Neuronal stem cell (in vitro differentiated cells): Measurements from ENCODE around the gene SHANK3.
A peak's percentile ranks its signal among the peaks of the same experiment; 100 is the strongest.

Experiments used
- DNase-seq: peaks from one replicate; pipeline ENCODE4 v3.0.0-alpha.2; 2013; ENCODE audit warnings: low spot score
- H2AFZ ChIP-seq: one replicate; pipeline ENCODE4 v1.6.1; 2013; ENCODE audit warnings: mild to moderate bottlenecking, low read length, inconsistent platforms
- H2AK5ac ChIP-seq: 2 replicates; pipeline ENCODE4 v1.6.1; 2013; ENCODE audit warnings: low read depth, mild to moderate bottlenecking, inconsistent platforms, low read length, moderate library complexity, mixed read lengths
- H2BK120ac ChIP-seq: 2 replicates; pipeline ENCODE4 v1.6.1; 2013; ENCODE audit warnings: low read depth, mild to moderate bottlenecking, inconsistent platforms, low read length, moderate library complexity, mixed read lengths
- H2BK12ac ChIP-seq: one replicate; pipeline ENCODE4 v1.6.1; 2013; ENCODE audit warnings: low read length, inconsistent platforms
- H2BK15ac ChIP-seq: 2 replicates; pipeline ENCODE4 v1.6.1; 2013; ENCODE audit warnings: mild to moderate bottlenecking, low read length, inconsistent platforms, mixed read lengths
- H2BK5ac ChIP-seq: one replicate; pipeline ENCODE4 v1.6.1; 2013; ENCODE audit warnings: inconsistent platforms, mild to moderate bottlenecking, low read length, moderate library complexity
- H3K14ac ChIP-seq: one replicate; pipeline ENCODE4 v1.6.1; 2013; ENCODE audit warnings: low read length, inconsistent platforms
- H3K18ac ChIP-seq: 2 replicates; pipeline ENCODE4 v1.6.1; 2013; ENCODE audit warnings: low read length, inconsistent platforms
- H3K23ac ChIP-seq: 2 replicates; pipeline ENCODE4 v1.6.1; 2013; ENCODE audit warnings: low read depth, mild to moderate bottlenecking, mixed read lengths, low read length, inconsistent platforms; ENCODE audit not compliant: poor library complexity
- H3K27ac ChIP-seq: replicated peaks from 3 replicates; pipeline ENCODE4 v1.5.1; 2013; ENCODE audit warnings: low read length, inconsistent platforms
- H3K27me3 ChIP-seq, 3 experiments: 2 replicates each; pipeline ENCODE4 v1.6.1; 2013; ENCODE audit warnings: low read length in 3 of 3, mild to moderate bottlenecking in 2 of 3, inconsistent platforms in 1 of 3, low read depth in 1 of 3, mixed read lengths in 1 of 3, moderate library complexity in 1 of 3; ENCODE audit not compliant: control insufficient read depth in 3 of 3, insufficient read depth in 3 of 3
- H3K36me3 ChIP-seq, 2 donors: replicated peaks in 1 of 2; 2 replicates each; pipeline ENCODE4 v1.6.1; 2013; ENCODE audit warnings: low read length in 2 of 2; ENCODE audit not compliant: control insufficient read depth in 2 of 2, insufficient read depth in 2 of 2
- H3K4ac ChIP-seq: 2 replicates; pipeline ENCODE4 v1.6.1; 2013; ENCODE audit warnings: inconsistent platforms, mild to moderate bottlenecking, low read length, moderate library complexity
- H3K4me1 ChIP-seq, 2 donors: 1 replicate in 1 of 2; 2 replicates in 1 of 2; pipeline ENCODE4 v1.6.1; 2013; ENCODE audit warnings: low read length in 2 of 2, low read depth in 1 of 2; ENCODE audit not compliant: control insufficient read depth in 2 of 2, insufficient read depth in 1 of 2
- H3K4me2 ChIP-seq: one replicate; pipeline ENCODE4 v1.6.1; 2013; ENCODE audit warnings: mild to moderate bottlenecking, low read length, inconsistent platforms; ENCODE audit not compliant: insufficient read depth, poor library complexity, severe bottlenecking
- H3K4me3 ChIP-seq, 2 donors: 2 replicates each; pipeline ENCODE4 v1.5.1; 2013; ENCODE audit warnings: low read length in 2 of 2, mild to moderate bottlenecking in 2 of 2, inconsistent platforms in 1 of 2, moderate library complexity in 1 of 2
- H3K79me1 ChIP-seq: one replicate; pipeline ENCODE4 v1.6.1; 2013; ENCODE audit warnings: low read depth, mild to moderate bottlenecking, inconsistent platforms, low read length, moderate library complexity
- H3K9ac ChIP-seq: one replicate; pipeline ENCODE4 v1.6.1; 2013; ENCODE audit warnings: mild to moderate bottlenecking, low read depth, low read length, inconsistent platforms; ENCODE audit not compliant: poor library complexity
- H3K9me3 ChIP-seq, 2 donors: replicated peaks in 1 of 2; 2 replicates each; pipeline versions ENCODE3 to v1.6.1; 2013; ENCODE audit warnings: low read length in 2 of 2, mild to moderate bottlenecking in 2 of 2, inconsistent platforms in 1 of 2, low read depth in 1 of 2, mixed read lengths in 1 of 2, moderate library complexity in 1 of 2; ENCODE audit not compliant: control insufficient read depth in 2 of 2, insufficient read depth in 1 of 2
- H4K8ac ChIP-seq: one replicate; pipeline ENCODE4 v1.6.1; 2013; ENCODE audit warnings: low read depth, mild to moderate bottlenecking, inconsistent platforms, low read length, moderate library complexity
- H4K91ac ChIP-seq: one replicate; pipeline ENCODE4 v1.6.1; 2013; ENCODE audit warnings: low read length, low read depth, mild to moderate bottlenecking, inconsistent platforms; ENCODE audit not compliant: poor library complexity
- WGBS, 2 donors: extraction: QIAGEN DNeasy Blood & Tissue Kit; methylation state at CpG; one replicate each; pipeline ENCODE4 v1.1.7; 2013; ENCODE audit warnings: missing lambda C conversion rate in 2 of 2, mixed read lengths in 1 of 2; ENCODE audit not compliant: insufficient read length in 2 of 2, insufficient replicate concordance in 1 of 2; ENCODE audit errors: extremely low coverage in 2 of 2; 5-methylcytosine and 5-hydroxymethylcytosine counted together

SHANK3 gene

DNA sequence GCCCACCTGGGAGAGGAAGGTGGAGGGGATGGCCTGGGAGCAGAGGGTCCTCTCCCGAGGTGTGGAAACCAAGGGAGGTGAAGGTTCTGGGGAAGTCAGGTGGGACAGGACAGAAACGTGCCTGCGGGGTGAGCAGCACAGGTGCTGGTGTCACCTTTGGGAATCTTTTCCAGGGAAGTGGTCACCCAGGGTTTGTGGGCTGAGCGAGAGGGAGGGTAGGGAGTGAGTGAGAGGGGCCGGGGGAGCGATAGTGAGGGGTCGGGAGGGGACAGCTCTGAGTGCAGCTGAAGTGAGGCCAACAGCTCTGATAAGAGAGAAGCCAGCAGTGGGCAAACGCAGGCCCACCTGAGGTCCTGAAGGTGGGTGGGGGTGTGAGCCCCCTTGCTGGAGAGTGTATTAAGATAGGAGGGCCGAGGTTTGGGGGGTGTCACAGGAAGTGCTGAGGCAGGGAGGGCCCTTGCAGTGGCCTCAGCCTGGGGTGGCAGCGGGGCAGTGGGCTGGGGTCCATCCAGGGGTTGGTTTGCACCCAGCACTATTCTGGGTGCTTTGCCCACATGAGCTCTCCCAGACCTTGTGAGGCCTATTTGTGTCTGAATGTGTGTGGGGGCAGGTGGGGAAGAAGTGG, 1.6 kb upstream of the SHANK3 start:
- Histone ChIP-seq H2BK12ac (peak overlapping the region; percentile 4), H3K23ac (peak overlapping the region; percentile 34), H3K27ac (no peak overlapping the region), H3K9ac (no peak overlapping the region), H3K4ac (no peak overlapping the region), H4K8ac (no peak overlapping the region), H3K27me3 (peaks cover 0 to 8% (median 0%) of the 10 kb centered on the region in 3 experiments), H3K4me2 (no peak overlapping the region), H3K14ac (no peak overlapping the region), H2AK5ac (peak overlapping the region; percentile 98), H4K91ac (no peak overlapping the region), H3K36me3 (peaks cover 0 to 2% of the 10 kb centered on the region in 2 donors), H3K9me3 (peaks cover 0 to 7% of the 10 kb centered on the region in 2 donors), H3K79me1 (peaks cover 13% of the 10 kb centered on the region), H3K4me1 (peaks cover 12 to 13% of the 10 kb centered on the region in 2 donors), H3K4me3 (no peak overlapping the region), H2AFZ (no peak overlapping the region), H2BK5ac (no peak overlapping the region), H3K18ac (peak overlapping the region; percentile 85), H2BK15ac (peak overlapping the region; percentile 27), H2BK120ac (no peak overlapping the region)
- WGBS, 2 donors = no CpG with 5 or more reads among the region's 10 CpGs
- no peak for DNase-seq

DNA sequence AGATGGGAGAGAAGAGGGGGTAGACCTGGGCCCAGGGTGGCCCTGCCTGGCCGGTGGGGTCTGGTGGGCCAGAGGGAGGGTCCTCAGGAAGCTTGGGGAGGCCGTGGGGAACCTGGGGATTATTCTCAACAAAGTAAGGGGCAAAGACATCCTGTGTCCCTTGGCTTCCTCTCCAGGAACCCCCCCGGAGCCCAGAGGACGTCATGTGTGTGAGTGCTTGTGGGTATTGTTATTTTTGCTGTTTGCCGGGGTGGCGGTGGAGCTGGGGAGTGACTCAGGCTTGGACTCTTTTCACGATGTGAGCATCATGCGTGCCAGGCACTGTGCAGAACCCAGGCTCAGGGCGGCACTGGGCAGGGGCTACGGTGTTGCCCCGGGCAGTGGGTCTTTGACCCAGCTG, 982 bp upstream of the SHANK3 start:
- Histone ChIP-seq H2BK120ac (no peak overlapping the region), H2BK15ac (peak overlapping the region; percentile 53), H2AFZ (no peak overlapping the region), H4K8ac (no peak overlapping the region), H3K36me3 (peaks cover 0 to 2% of the 10 kb centered on the region in 2 donors), H3K4me1 (peaks cover 12 to 14% of the 10 kb centered on the region in 2 donors), H2BK5ac (no peak overlapping the region), H4K91ac (no peak overlapping the region), H3K27ac (no peak overlapping the region), H3K18ac (no peak overlapping the region), H3K79me1 (peaks cover 13% of the 10 kb centered on the region), H3K14ac (no peak overlapping the region), H3K27me3 (peaks cover 0 to 8% (median 0%) of the 10 kb centered on the region in 3 experiments), H3K4ac (no peak overlapping the region), H3K4me2 (no peak overlapping the region), H3K23ac (peak overlapping the region; percentile 31), H2AK5ac (peak overlapping the region; percentile 98), H3K9me3 (peaks cover 0 to 7% of the 10 kb centered on the region in 2 donors), H2BK12ac (no peak overlapping the region), H3K9ac (no peak overlapping the region), H3K4me3 (no peak overlapping the region)
- no CpG with 5 or more reads among the region's 11 CpGs for WGBS, 2 donors
- no peak for DNase-seq

DNA sequence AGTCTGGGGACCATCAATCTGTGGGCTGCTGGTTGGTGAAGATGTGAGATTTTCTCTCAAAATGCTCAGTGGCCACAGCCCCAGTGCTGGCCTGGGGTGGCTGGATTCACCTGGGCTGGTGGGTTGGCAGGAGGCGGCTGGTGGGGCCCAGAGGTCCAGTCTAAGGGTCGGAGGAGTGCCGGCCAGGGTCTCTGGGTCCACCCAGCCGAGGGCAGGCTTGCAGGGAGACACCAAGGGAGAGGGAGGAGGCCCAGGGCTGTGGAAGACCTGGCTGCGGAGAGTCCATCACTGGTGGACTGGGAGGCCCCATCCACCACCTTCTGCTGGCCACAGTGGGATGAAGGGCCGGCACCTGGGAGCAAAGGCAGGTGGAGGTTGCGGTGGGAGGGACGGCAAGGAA, 582 bp upstream of the SHANK3 start:
- no peak overlapping the region for H2BK5ac ChIP-seq
- peak overlapping the region; percentile 98 for H2AK5ac ChIP-seq
- H3K4me2 ChIP-seq = no peak overlapping the region
- peaks cover 0 to 2% of the 10 kb centered on the region in 2 donors for H3K36me3 ChIP-seq
- no peak overlapping the region for H4K91ac ChIP-seq
- no peak overlapping the region for H3K4ac ChIP-seq
- peak overlapping the region; percentile 78 for H3K18ac ChIP-seq
- no peak overlapping the region for H3K14ac ChIP-seq
- H3K4me1 ChIP-seq = peaks cover 12 to 14% of the 10 kb centered on the region in 2 donors
- H3K27me3 ChIP-seq = peaks cover 0 to 8% (median 0%) of the 10 kb centered on the region in 3 experiments
- no CpG with 5 or more reads among the region's 8 CpGs for WGBS, 2 donors
- H4K8ac ChIP-seq = no peak overlapping the region
- H3K79me1 ChIP-seq = peaks cover 13% of the 10 kb centered on the region
- peaks cover 0 to 7% of the 10 kb centered on the region in 2 donors for H3K9me3 ChIP-seq
- H3K27ac ChIP-seq = no peak overlapping the region
- H3K23ac ChIP-seq = no peak overlapping the region
- no peak overlapping the region for H2BK12ac ChIP-seq
- peak overlapping the region; percentile 53 for H2BK15ac ChIP-seq
- no peak overlapping the region for H3K9ac ChIP-seq
- no peak overlapping the region for H2AFZ ChIP-seq
- peak overlapping the region; percentile 49 for H2BK120ac ChIP-seq
- no peak for DNase-seq
- H3K4me3 ChIP-seq = no peak overlapping the region

DNA sequence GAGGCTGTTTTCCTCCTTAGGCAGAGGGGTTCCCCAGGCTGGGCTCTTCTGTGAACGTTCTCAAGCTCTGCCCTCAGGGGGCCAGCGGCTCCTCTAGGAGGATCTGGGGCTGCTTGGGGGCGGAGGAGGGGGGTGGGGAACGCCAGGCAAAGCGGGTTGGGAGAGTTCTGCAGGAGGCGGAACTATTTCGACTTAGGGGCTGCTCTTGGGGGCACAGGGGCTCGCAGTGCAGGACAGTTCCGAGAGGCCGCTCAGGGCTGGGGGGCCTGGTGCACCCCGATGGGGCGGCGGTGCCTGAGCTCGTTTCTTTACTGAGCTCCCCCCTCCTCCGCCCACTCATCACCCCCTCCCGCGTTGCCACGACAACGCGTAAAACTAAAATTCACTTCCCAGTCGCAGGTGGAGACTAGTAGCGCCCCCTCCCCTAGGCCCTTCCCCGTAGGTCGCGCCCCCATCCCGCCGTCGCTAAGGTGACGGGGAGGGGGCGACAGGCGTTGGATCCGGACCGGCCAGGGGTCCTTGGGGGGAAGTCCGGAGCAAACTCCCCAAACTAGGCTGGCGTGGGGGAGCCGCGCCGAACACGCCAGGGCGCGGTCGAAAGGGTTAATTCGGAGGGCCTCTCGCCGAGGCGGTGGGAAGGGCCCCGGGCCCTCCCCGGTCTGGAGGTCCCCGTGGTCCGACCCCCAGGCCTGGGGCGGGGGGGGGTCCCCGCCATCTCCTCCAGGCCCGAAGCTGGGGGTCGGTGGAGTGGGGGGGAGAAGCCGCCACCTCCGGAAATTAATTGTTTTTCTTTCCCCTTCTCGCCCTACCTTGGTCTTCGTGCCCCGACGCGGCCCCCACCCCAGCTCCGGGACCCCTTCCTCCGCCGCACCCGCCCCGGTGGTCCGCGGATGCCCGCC, 857 bp downstream of the SHANK3 start:
- H3K18ac ChIP-seq = peak overlapping the region; percentile 78
- H3K9me3 ChIP-seq = peaks cover 0 to 7% of the 10 kb centered on the region in 2 donors
- peak; percentile 56 for DNase-seq
- H4K8ac ChIP-seq = no peak overlapping the region
- H3K14ac ChIP-seq = peak overlapping the region; percentile 56
- peak overlapping the region; percentile 82 for H2BK5ac ChIP-seq
- H2BK120ac ChIP-seq = no peak overlapping the region
- no peak overlapping the region for H2BK12ac ChIP-seq
- H2BK15ac ChIP-seq = peak overlapping the region; percentile 75
- H3K4ac ChIP-seq = peak overlapping the region; percentile 99
- H3K9ac ChIP-seq = peak overlapping the region; percentile 81
- H2AFZ ChIP-seq = peak overlapping the region; percentile 58
- H3K27ac ChIP-seq = peak overlapping the region; percentile 59
- peaks cover 12 to 14% of the 10 kb centered on the region in 2 donors for H3K4me1 ChIP-seq
- peaks cover 13% of the 10 kb centered on the region for H3K79me1 ChIP-seq
- H4K91ac ChIP-seq = no peak overlapping the region
- peaks cover 2% of the 10 kb centered on the region in 2 donors for H3K36me3 ChIP-seq
- H3K27me3 ChIP-seq = peaks cover 0 to 8% (median 0%) of the 10 kb centered on the region in 3 experiments
- peak overlapping the region; percentile 42 to 84 for H3K4me3 ChIP-seq
- H2AK5ac ChIP-seq = peak overlapping the region; percentile 98
- H3K23ac ChIP-seq = peak overlapping the region; percentile 80
- WGBS, 2 donors = no CpG with 5 or more reads among the region's 69 CpGs
- H3K4me2 ChIP-seq = peak overlapping the region; percentile 83
